Upper lobe of left lung (tissue), 4 donors: Measurements from ENCODE around the gene PRDM11.

Source experiments
- EP300 ChIP-seq, 4 donors: sonication (generic); formaldehyde crosslinking; IDR thresholded peaks; one replicate each; pipeline ENCODE4 v1.5.1; 2017; ENCODE audit warnings: antibody characterized with exemption in 4 of 4, control low read depth in 2 of 4
- POLR2A ChIP-seq, 4 donors: fragments of 450-650 bp; IDR thresholded peaks; one replicate each; pipeline ENCODE4 v1.5.1; 2016 to 2017; ENCODE audit warnings: antibody characterized with exemption in 4 of 4, mild to moderate bottlenecking in 2 of 4
- POLR2AphosphoS5 ChIP-seq, 2 donors: sonication (generic); formaldehyde crosslinking; IDR thresholded peaks; one replicate each; pipeline ENCODE4 v1.5.1; 2017; ENCODE audit warnings: antibody characterized with exemption in 2 of 2
- TF ChIP-seq, protein P1 (sequence below), 6 experiments: fragments of 450-650 bp in 4 of 6; fragments of 200-600 bp in 2 of 6; sonication (generic) in 2 of 6; IDR thresholded peaks; one replicate each; pipeline ENCODE4 v1.5.1; 2016 to 2019; ENCODE audit warnings: antibody characterized with exemption in 6 of 6

DNA sequence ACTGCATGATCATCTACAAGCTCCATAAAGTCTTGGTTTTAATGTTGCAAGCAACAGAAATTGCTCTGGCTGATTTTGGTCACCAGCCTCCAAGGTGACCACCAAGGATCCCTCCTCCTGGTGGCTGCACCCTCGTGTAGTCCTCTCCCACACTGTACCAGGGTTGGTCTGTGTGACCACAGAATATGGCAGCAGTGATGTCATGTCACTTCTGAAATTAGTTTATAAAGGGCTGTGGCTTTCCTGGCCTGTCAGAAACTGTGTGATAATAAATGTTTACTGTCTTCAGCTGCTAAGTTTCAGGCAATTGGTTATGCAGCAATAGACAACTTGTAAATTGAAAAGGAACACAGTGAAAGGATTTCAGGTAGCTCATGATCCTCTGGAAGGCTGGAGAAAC is 5.3 kb upstream of the PRDM11 start:
- TF ChIP-seq, protein P1, sequence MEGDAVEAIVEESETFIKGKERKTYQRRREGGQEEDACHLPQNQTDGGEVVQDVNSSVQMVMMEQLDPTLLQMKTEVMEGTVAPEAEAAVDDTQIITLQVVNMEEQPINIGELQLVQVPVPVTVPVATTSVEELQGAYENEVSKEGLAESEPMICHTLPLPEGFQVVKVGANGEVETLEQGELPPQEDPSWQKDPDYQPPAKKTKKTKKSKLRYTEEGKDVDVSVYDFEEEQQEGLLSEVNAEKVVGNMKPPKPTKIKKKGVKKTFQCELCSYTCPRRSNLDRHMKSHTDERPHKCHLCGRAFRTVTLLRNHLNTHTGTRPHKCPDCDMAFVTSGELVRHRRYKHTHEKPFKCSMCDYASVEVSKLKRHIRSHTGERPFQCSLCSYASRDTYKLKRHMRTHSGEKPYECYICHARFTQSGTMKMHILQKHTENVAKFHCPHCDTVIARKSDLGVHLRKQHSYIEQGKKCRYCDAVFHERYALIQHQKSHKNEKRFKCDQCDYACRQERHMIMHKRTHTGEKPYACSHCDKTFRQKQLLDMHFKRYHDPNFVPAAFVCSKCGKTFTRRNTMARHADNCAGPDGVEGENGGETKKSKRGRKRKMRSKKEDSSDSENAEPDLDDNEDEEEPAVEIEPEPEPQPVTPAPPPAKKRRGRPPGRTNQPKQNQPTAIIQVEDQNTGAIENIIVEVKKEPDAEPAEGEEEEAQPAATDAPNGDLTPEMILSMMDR (IDR thresholded peaks at IDR 0.05) = no peak
- no peak for TF ChIP-seq POLR2AphosphoS5 (IDR thresholded peaks at IDR 0.05)
- TF ChIP-seq EP300 (IDR thresholded peaks at IDR 0.05) = no peak
- no peak for TF ChIP-seq POLR2A (IDR thresholded peaks at IDR 0.05)
